GM12801 (cell line): ENCODE results near the gene RNF151.

Source experiments
- CTCF ChIP-seq: IDR thresholded peaks from one replicate; pipeline ENCODE4 v1.5.1; 2011; ENCODE audit warnings: control low read depth; ENCODE audit not compliant: insufficient read length; ENCODE audit errors: extremely low read depth

RNF151 gene

DNA sequence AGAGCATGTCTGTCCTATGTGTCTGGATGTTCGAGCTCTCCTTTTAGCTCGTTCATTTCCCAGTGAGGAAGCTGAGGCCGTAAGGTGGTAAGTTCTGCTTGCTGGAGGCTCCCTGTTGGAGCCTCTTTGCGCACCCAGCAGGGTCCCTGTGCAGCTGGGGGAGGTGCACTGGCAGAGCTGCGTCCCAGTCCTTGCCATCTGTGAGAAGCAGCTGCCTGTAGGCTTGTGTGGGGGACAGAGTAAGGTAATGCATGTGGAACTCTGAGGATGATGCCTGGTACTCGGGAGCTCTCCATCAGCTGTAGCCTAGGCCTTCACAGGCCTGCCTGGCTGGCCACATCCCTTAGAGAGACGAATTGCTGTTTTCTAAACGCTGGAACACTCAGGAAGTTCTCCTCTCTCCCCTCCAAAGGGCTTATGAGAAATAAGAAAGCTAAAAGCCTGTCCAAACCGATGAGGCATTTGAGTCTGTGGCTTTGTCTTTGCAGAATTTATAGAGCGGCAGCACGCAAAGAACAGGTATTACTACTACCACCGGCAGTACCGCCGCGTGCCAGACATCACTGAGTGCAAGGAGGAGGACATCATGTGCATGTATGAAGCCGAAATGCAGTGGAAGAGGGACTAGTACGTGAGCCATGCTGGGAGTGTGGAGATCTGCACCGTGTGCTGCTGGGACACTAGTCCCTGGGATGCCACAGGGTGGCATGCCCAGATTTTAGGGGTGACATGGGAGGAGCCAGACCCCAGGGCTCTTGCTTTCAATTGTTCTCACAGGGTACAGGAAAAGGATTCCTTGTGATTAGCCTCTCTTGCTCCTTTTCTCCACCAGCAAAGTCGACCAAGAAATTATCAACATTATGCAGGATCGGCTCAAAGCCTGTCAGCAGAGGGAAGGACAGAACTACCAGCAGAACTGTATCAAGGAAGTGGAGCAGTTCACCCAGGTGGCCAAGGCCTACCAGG lies 5.7 kb upstream of the RNF151 start:
- no peak for TF ChIP-seq CTCF

GRCh38 chr16:1961651-1962067 lies 5.0 kb upstream of the RNF151 start:
- no peak for TF ChIP-seq CTCF

DNA sequence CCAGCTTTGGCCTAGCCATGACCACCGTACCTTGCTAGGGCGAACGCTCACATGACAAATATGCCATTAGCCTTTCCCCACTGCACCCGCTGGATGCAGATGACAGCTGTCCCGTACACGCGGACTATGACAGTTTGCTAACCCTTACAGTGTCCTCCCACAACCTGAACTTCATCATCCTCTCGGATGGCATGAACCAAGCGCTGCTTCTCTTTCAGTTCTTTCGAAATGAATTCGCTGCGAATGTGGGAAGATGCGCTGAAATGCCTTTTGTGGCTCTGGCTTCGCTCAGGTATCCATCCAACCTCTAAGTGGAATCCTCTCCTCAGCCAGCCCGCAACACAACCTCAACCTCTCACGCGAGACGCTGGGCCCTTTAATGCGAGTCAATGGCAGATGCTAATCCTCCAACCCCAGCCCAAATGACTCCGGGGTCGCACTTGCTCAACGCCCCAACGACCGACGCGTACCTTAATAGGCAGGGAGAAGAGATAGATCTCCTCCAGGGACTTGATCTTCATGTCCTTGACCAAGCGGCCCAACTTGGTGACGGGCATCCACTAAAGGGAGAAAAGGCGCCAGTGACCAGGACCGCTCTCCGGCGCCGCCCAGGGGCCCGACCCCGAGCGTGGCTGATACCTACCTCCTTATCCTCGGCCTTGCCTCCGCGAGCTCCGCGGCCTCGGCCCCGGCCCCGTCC lies 2.7 kb upstream of the RNF151 start:
- no peak for TF ChIP-seq CTCF

DNA sequence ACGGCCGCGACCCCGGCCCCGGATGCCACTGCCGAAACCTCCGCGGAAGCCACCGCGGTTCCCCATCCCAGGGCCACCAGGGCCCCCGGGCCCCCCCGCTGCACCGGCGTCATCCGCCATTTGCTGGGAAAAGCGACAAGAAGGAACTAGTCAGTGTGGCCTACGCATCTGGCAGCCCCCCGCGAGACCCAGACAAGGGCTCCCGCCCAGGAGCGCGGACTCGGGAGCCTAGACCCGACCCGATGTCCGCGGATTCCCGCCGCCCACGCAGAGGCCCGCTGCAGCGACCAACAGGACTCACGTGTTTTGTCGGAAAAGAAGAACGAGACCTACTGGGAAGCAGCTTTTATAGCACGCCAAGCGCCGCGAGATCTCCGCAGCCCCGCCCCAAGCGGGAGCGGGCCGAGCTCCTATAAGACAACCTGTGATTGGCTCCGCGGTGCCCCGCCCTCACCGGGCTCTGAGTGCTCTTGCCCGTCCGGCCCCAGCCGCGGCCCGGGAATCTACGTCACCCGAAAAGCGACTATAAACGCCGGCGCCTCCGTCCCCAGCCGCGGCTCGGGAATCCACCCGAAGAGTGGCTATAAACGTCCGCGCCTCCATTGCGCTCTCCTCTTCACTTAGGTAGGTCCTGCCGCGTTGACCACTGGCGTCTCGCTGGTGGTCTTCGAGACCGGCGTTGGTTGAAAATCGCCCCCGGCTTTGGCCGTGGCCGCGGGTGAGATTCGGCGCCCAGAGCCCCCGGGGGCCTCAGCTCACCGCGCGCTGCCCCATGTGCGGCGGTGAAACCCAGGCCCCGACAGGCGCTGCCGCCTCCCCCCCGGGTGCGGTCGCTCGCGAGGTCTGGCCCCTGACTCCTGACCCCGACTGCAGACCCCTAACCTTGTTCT lies 1.9 kb upstream of the RNF151 start, which contains the start of gene RPS2:
Gene RPS2, minus strand, starts transcription at position 321 of the 890 bp plus-strand sequence. Its CDS starts 201 bp downstream, at position 120.
- TF ChIP-seq CTCF = no peak

GRCh38 chr16:1965396-1966001 lies 1.2 kb upstream of the RNF151 start:
- TF ChIP-seq CTCF = no peak

DNA sequence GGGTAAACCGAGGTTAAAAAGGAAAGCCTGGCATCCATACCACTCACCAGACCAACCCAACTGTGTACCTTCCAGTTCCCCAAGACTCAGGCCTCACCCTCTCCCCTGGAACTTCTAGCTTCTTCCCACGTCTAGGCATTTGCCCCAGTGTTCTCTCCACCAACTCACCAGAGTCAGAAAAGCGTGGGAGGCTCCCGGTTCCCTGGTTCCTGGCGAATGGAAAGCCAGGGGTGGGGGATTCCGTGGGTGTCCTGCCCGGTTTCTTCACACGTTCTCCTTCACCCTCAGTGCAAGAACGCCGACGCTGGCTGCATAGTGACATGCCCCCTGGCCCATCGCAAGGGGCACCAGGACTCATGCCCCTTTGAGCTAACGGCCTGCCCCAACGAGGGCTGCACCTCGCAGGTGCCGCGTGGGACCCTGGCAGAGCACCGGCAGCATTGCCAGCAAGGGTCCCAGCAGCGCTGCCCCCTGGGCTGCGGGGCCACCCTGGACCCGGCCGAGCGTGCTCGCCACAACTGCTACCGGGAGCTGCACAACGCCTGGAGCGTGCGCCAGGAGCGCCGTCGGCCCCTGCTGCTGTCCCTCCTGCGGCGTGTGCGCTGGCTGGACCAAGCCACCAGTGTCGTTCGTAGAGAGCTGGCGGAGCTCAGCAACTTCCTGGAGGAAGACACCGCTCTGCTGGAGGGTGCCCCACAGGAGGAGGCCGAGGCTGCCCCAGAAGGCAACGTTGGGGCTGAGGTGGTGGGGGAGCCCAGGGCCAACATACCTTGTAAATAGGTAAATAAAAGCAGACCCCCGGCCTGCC lies 1.7 kb downstream of the RNF151 start:
- no peak for TF ChIP-seq CTCF
